ENCODE data around the gene ZNF580.

The ZNF580 gene

GRCh38 chr19:55624109-55625003 is 16.4 kb upstream of the ZNF580 start, which contains the start of gene ZNF784:
ZNF784 (minus strand) TSS chr19:55624566; CDS start chr19:55624561, 5 bp downstream.
- no peak for DNase-seq (ENCODE audit: low read depth)

GRCh38 chr19:55625004-55625326 is 15.8 kb upstream of the ZNF580 start:
- no peak for DNase-seq (ENCODE audit: low read depth)

GRCh38 chr19:55626350-55626749 is 14.5 kb upstream of the ZNF580 start:
- no peak for DNase-seq (ENCODE audit: low read depth)

- DNase-seq (ENCODE audit: low read depth): no peak
Measured at GRCh38 chr19:55632463-55632834, 8.4 kb upstream of the ZNF580 start.

- no peak for DNase-seq (ENCODE audit: low read depth)
Measured at GRCh38 chr19:55633861-55634260, 6.9 kb upstream of the ZNF580 start.

GRCh38 chr19:55635334-55635717 is 5.5 kb upstream of the ZNF580 start:
- no peak for DNase-seq (ENCODE audit: low read depth)

- DNase-seq (ENCODE audit: low read depth): no peak
Measured at GRCh38 chr19:55635856-55636440, 4.9 kb upstream of the ZNF580 start.

GRCh38 chr19:55636723-55637122 is 4.1 kb upstream of the ZNF580 start:
- no peak for DNase-seq (ENCODE audit: low read depth)

- no peak for DNase-seq (ENCODE audit: low read depth)
Measured at GRCh38 chr19:55637534-55637933, 3.3 kb upstream of the ZNF580 start.

- no peak for DNase-seq (ENCODE audit: low read depth)
Measured at GRCh38 chr19:55638864-55639359, 1.9 kb upstream of the ZNF580 start.

- DNase-seq (ENCODE audit: low read depth): no peak
Measured at GRCh38 chr19:55640043-55640576, 692 bp upstream of the ZNF580 start.

GRCh38 chr19:55641426-55642152 is 787 bp downstream of the ZNF580 start:
- DNase-seq (ENCODE audit: low read depth): no peak

GRCh38 chr19:55642153-55643002 is 1.6 kb downstream of the ZNF580 start:
- DNase-seq (ENCODE audit: low read depth): no peak

- no peak for DNase-seq (ENCODE audit: low read depth)
Measured at GRCh38 chr19:55643003-55643886, 2.4 kb downstream of the ZNF580 start, which contains the start of gene ZNF581. ZNF581 (plus strand) TSS chr19:55643649; CDS start chr19:55644572, 923 bp downstream.

- no peak for DNase-seq (ENCODE audit: low read depth)
Measured at GRCh38 chr19:55643887-55644176, 3.0 kb downstream of the ZNF580 start.

- DNase-seq (ENCODE audit: low read depth): no peak
Measured at GRCh38 chr19:55644191-55644833, 3.5 kb downstream of the ZNF580 start.

GRCh38 chr19:55644842-55645511 is 4.2 kb downstream of the ZNF580 start:
- DNase-seq (ENCODE audit: low read depth): no peak

GRCh38 chr19:55645512-55645881 is 4.7 kb downstream of the ZNF580 start:
- DNase-seq (ENCODE audit: low read depth): no peak

GRCh38 chr19:55646889-55647731 is 6.3 kb downstream of the ZNF580 start:
- DNase-seq (ENCODE audit: low read depth): no peak

All from GM04503 (cell line).